GM21381 (cell line): ENCODE data around the gene SWSAP1.
"Not testable (repeated sequence)": the region's sequence is repeated elsewhere in the genome, so short reads cannot be mapped to it uniquely, and the experiment has no call there.

Source experiments
- ATAC-seq: cut with Tn5 transposase; IDR thresholded peaks from one replicate; pipeline ENCODE4 v1.9.1; 2021; ENCODE audit warnings: mild to moderate bottlenecking, moderate library complexity; ENCODE audit not compliant: unreplicated experiment

SWSAP1 gene

GRCh38 chr19:11378319-11379189, 4.1 kb downstream of the SWSAP1 start:
- ATAC-seq: no peak

- ATAC-seq: not testable (repeated sequence)
Measured at GRCh38 chr19:11379269-11379845, 4.9 kb downstream of the SWSAP1 start.

- ATAC-seq: no peak
Measured at GRCh38 chr19:11379857-11380350, 5.4 kb downstream of the SWSAP1 start.

GRCh38 chr19:11380653-11381537, 6.4 kb downstream of the SWSAP1 start:
- peak; percentile 74 for ATAC-seq

- no peak for ATAC-seq
Measured at GRCh38 chr19:11382898-11383705, 8.6 kb downstream of the SWSAP1 start.

GRCh38 chr19:11383706-11384048, 9.2 kb downstream of the SWSAP1 start:
- ATAC-seq: no peak

GRCh38 chr19:11384778-11385129, 10.3 kb downstream of the SWSAP1 start:
- ATAC-seq: no peak

GRCh38 chr19:11387162-11388034, 12.9 kb downstream of the SWSAP1 start:
- no peak for ATAC-seq

- ATAC-seq: no peak
Measured at GRCh38 chr19:11390359-11390758, 15.9 kb downstream of the SWSAP1 start.

GRCh38 chr19:11390933-11391680, 16.6 kb downstream of the SWSAP1 start:
- no peak for ATAC-seq

GRCh38 chr19:11397089-11397610, 22.7 kb downstream of the SWSAP1 start:
- ATAC-seq: no peak

GRCh38 chr19:11399667-11400066, 25.2 kb downstream of the SWSAP1 start:
- ATAC-seq: no peak

GRCh38 chr19:11400798-11401197, 26.3 kb downstream of the SWSAP1 start:
- no peak for ATAC-seq

- ATAC-seq: no peak
Measured at GRCh38 chr19:11401808-11402543, 27.5 kb downstream of the SWSAP1 start.

GRCh38 chr19:11404588-11405222, 30.2 kb downstream of the SWSAP1 start:
- no peak for ATAC-seq

GRCh38 chr19:11405846-11406643, 31.6 kb downstream of the SWSAP1 start:
- ATAC-seq: no peak
